ENCODE measurements around the gene ADGRD2.

The ADGRD2 gene

DNA sequence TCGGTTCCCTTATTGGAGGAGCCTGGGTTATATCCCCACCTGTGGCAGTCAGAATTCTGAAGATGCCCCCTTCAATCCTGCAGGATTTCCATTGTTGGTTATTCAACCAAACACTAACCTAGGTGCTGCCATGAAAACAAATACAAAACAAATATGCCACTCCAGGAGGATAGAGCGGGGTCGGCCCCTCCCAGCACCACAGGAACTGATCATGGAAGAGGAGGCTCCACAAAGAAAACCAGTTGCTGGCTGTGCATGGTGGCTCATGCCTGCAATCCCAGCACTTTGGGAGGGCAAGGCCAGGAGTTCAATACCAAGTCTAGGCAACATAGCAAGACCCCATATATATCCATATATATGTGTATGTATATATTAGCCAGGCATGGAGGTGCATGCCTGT, 13.2 kb upstream of the ADGRD2 start:
- no peak overlapping the region for H3K4me3 ChIP-seq (replicated peaks; ENCODE audit: low read depth, low read length)
- DNase-seq (ENCODE audit: low read depth): no peak
- TF ChIP-seq CTCF (IDR thresholded peaks at IDR 0.05; ENCODE audit: low read length, missing control alignments): no peak

- TF ChIP-seq CTCF (IDR thresholded peaks at IDR 0.05; ENCODE audit: low read length, missing control alignments): no peak
- DNase-seq (ENCODE audit: low read depth): no peak
- no peak overlapping the region for H3K4me3 ChIP-seq (replicated peaks; ENCODE audit: low read depth, low read length)
Observed at GRCh38 chr9:124438091-124438490, 12.2 kb upstream of the ADGRD2 start.

DNA sequence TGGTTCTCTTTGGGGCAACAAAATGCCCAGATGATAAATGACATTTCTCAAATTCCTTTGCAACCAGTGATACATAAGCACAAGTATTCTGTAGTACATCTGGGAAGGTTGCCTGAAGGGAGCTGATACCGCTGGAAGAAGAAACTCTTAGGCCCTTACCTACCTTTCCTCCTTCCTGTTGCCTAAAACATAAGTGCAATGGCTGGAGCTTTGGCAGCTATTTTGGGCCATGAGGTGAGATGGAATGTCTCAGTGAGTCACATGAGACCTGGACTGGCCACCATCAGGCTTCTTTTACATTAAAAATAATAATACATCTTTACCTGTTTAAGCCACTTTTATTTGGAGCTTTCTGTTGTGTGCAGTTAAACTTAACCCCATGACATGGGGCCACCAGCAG, 11.2 kb upstream of the ADGRD2 start:
- TF ChIP-seq CTCF (IDR thresholded peaks at IDR 0.05; ENCODE audit: low read length, missing control alignments): no peak
- DNase-seq (ENCODE audit: low read depth): no peak
- no peak overlapping the region for H3K4me3 ChIP-seq (replicated peaks; ENCODE audit: low read depth, low read length)

DNA sequence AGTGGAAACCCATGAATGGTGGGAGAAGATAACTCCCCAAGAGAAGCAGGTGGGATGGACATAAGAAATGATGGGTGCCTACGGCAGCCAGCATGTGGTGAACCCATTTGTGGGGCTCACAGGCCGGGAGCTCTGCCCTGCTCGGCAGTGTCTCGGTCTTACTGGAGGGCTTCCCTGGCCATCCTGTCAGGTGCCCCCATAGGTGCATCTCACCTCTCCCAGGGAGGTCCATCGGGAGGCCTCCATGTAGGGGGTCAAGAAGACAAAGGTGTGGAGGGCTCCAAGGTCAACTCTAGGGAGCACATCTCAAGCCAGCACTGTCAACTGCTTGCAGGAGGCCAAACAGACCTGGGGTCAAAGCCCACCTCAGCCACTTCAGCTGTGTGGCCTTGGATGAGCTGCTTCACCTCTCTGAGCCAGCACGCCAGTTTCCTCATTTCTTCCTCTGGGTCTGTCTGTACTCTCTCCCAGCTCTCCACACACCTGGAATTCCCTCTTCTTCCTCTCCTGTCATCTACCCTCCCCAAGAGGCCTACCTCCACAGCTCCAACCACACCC, 10.5 kb upstream of the ADGRD2 start:
- no peak for TF ChIP-seq CTCF (IDR thresholded peaks at IDR 0.05; ENCODE audit: low read length, missing control alignments)
- H3K4me3 ChIP-seq (replicated peaks; ENCODE audit: low read depth, low read length): no peak overlapping the region
- no peak for DNase-seq (ENCODE audit: low read depth)

- no peak for DNase-seq (ENCODE audit: low read depth)
- no peak overlapping the region for H3K4me3 ChIP-seq (replicated peaks; ENCODE audit: low read depth, low read length)
- no peak for TF ChIP-seq CTCF (IDR thresholded peaks at IDR 0.05; ENCODE audit: low read length, missing control alignments)
Observed at GRCh38 chr9:124440786-124441185, 9.5 kb upstream of the ADGRD2 start.

DNA sequence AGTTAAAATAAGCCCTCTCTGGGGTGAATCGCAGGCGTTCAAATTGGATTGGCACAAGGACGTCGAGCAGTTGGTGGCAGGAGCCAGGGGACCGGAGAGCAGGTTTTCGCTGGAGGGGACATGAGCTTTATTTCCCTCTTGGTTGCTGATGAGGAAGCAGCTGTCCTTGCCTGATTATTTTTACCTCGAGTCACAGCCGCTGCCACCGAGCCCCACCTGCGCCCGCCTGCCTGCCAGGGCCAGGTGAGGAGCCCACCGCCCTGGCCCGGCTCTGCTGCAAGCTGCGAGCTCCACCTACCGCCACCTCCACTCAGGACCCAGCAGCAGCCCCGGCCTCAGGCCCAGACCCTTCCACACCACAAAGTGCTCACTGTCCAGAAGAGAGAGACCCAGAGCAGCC, 9.0 kb upstream of the ADGRD2 start:
- no peak for DNase-seq (ENCODE audit: low read depth)
- H3K4me3 ChIP-seq (replicated peaks; ENCODE audit: low read depth, low read length): no peak overlapping the region
- no peak for TF ChIP-seq CTCF (IDR thresholded peaks at IDR 0.05; ENCODE audit: low read length, missing control alignments)

DNA sequence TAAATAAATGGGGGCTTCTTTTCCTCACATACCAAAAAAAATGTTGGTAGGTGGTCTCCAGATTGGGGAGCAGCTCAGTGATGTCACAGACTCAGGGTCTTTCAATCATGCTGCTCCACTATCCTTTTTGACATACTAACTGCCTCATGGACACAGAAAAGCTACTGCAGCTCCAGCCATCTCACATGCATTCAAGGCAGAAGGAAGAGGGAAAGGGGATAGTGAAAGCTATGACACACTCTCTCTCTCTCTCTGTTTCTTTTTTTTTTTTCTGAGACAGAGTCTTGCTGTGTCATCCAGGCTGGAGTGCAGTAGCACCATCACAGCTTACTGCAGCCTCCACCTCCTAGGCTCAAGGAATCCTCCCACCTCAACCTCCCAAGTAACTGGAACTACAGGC, 7.9 kb upstream of the ADGRD2 start:
- H3K4me3 ChIP-seq (replicated peaks; ENCODE audit: low read depth, low read length): no peak overlapping the region
- TF ChIP-seq CTCF (IDR thresholded peaks at IDR 0.05; ENCODE audit: low read length, missing control alignments): no peak
- DNase-seq (ENCODE audit: low read depth): no peak
